HG03354 (cell line): ENCODE measurements around the gene SCTR.

ENCODE experiments used
- ATAC-seq: cut with Tn5 transposase; IDR thresholded peaks from one replicate; pipeline ENCODE4 v1.9.1; 2021; ENCODE audit warnings: mild to moderate bottlenecking; ENCODE audit not compliant: unreplicated experiment, poor library complexity, severe bottlenecking

The SCTR gene

DNA sequence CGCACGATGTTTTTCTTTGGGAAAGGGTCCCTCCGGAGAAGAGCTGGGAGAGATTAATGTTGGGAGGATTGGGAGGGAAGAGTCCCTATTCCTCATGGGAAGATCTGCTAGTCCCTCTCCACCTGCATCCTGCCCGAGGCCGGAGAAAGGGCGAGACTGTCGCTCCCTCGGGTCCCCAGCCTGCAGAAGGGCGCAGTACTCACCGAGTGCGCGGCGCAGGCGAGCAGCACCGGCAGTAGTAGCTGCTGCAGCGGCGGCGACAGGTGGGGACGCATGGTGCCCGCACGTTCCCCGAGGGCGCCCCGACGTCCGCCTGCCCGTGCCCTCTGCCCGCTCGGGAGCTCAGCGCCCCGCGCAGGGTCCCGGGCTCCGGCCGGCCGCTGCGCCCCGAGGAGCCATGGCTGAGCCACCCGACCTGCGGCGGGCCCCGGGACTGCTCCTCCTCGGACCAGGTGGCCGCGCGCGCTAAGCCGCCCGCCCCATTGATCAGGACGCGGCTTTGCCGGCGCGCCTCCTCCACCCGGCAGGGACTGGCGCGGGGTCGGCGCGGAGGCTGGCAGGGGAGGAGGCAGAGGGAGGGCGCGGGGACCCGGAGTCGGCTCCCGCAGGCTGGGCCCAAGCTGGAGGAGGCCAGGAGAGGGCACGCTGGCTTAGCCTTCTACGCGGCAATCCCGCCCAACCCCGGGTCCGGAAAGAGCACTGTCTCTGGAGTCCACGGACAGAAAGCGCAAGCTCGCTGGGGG, at the start of gene SCTR:
Gene SCTR, minus strand, starts transcription at position 532 of the 743 bp plus-strand sequence. Its CDS starts 257 bp downstream, at position 275.
- no peak for ATAC-seq

DNA sequence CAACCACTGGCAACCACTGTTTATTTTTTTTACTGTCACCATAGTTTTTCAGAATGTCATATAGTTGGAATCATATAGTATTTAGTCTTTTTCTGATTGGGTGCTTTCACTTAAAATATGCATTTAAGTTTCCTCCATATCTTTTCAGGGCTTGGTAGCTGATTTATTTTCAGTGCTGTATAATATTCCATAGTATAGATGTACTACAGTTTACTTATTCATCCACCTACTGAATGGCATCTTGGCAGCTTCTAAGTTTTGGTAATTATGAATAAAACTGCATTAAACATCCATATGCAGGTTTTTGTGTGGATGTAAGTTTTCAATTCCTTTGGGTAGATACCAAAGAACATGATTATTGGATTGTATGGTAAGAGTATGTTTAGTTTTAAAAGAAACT, 43.0 kb upstream of the SCTR start:
- ATAC-seq = no peak

DNA sequence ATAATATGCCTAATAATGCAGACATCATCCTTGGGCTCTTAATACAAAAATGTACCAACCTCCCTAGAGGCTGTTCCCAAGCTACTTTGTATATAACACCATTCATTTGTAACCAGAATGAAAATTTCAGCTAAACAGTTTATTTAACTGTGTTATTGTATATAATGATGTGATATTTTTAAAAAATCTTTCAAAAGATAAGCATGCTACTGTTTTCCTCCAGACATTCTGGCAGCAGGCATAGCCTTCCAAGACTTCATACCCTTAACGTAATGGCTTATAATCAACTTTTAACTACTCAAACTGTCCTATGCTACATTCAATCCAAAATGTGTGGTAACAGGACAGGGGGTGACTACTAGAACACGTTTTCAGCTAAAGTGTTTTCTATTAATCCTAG, 41.2 kb upstream of the SCTR start:
- ATAC-seq = no peak

- no peak for ATAC-seq
Observed at GRCh38 chr2:119553687-119554344, 29.5 kb upstream of the SCTR start.

- ATAC-seq = no peak
Observed at GRCh38 chr2:119552902-119553301, 28.6 kb upstream of the SCTR start.

- no peak for ATAC-seq
Observed at GRCh38 chr2:119550856-119551255, 26.6 kb upstream of the SCTR start.

GRCh38 chr2:119550346-119550745, 26.1 kb upstream of the SCTR start:
- no peak for ATAC-seq

DNA sequence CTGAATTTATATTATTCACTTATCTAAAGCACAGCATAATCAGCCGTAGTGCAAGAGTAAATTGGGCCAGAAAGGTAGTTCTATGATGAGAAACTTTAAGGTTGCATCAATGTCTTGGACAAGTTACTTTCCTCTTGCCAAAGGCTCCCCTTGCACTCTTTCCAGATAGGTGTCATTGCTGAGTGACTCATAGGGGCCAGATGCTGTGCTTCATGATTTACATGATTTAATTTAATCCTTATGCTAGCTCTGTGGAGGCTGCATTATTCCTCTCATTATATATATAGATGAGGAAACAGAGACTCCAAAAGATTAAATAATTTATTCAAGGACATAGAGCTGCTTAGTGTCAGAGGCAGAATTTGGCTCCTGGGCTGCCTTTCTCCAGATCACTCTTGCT, 25.0 kb upstream of the SCTR start:
- no peak for ATAC-seq

- no peak for ATAC-seq
Observed at GRCh38 chr2:119548516-119549120, 24.3 kb upstream of the SCTR start.

DNA sequence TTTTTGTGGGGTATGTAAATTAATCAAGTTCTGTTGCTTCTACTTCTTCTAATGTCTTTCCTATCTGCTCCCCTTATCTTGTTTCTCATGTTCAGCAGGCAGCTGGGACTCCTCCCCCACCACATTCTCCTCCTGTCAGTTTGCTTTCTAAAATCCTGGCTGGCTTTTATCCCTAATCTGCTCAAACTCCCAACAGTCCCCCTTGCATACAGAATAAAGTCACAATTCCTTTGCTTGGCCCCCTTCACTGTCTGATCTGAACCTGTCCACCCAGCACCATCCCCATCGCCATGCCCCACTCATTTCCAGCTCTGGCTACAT, 22.1 kb upstream of the SCTR start:
- no peak for ATAC-seq

DNA sequence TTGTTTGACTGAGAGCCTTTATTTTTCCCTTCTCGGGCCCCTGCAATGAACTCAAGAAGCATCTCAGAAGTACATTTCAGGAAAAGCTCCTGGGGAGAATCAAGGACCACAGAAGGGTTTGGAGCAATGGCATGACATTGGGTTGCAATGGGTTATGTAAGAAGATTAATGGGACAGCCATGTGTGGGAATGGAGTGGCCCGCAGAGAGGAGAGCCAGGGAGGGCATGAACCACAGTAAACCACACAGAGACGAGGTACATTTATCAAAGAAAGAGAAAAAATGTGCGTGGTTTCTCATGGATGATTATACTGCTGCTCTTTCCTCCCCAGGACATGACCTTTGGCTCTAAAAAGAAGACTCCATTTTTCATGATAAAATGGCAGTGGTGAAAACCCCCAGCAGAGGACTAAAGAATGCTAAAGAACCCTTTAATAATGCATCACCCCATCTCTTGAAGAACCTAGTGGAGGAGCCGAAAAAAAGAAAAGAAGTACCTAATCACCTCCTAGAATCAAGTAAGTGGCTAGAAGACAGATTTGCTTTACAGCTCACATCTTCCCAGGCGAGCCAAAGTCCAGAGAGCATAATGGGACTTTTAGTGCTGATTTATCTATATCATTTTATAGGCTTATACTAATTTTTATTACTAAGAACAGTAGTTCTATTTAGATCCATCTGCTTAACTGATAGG, 21.6 kb upstream of the SCTR start:
- ATAC-seq = no peak

GRCh38 chr2:119544939-119545475, 20.7 kb upstream of the SCTR start:
- ATAC-seq = no peak

GRCh38 chr2:119544075-119544938, 20.0 kb upstream of the SCTR start, which contains the start of gene CFAP221:
Gene CFAP221 (plus strand): TSS chr2:119544449. CDS start chr2:119546132, 1,683 bp downstream.
- peak; percentile 89 for ATAC-seq

DNA sequence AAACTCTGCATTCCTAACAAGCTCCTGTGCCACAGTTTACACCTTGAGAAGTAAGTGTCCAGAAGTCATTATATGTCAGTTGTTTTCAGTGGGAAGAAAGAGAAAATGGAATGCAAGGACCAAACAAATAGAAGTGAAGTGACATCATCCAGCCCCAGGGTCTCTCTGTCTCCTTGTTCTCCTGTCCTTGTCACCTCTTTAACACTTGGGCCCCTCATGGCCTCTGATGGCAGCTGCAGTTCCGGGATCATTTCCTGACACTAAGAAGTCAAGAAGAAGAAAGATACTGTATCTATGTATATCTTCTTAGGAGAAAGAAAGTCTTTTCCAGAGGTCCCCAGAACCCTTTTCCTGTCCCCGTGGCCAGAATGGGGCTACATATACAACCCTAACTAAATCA, 17.2 kb upstream of the SCTR start:
- no peak for ATAC-seq

DNA sequence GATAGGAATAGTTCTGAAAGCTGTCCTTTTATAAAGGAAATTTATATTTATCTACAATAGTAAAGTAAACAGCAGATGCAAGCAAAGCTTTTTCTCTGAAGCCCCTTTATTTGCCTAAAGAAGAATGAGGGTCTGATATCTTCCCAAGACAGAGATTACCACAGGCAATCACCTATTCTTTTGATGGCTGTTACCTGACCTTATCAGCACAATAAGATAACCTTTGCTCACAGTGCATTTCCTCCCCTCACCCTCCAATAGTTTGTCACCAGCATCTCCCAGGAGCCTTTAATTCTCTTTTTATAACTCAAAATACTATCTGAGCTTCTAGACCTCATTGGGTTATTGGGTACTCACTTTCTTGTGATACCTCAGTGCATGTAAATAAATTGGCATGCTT, 13.5 kb upstream of the SCTR start:
- ATAC-seq = no peak

- ATAC-seq = no peak
Observed at GRCh38 chr2:119536707-119537106, 12.4 kb upstream of the SCTR start.

DNA sequence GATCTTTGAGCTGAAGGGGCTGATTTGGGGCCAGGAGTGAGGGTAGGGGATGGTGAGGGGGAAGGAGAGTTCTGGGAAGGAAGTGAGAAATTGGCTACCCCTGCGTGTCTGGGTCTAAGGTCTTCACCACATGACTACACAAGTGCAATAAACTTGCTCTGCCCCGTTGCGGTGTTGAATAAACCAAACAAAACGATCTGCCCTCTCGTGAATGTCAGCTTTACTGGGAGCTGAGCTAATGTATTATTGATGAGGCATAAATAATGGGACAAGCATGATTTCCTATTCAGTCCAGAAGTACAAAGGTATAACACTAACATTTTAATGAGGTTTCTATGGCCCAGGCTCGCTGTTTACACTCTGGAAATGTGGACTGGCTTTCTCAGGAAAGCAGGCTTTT, 11.9 kb upstream of the SCTR start:
- ATAC-seq = no peak

- ATAC-seq = no peak
Observed at GRCh38 chr2:119533560-119533959, 9.3 kb upstream of the SCTR start.

DNA sequence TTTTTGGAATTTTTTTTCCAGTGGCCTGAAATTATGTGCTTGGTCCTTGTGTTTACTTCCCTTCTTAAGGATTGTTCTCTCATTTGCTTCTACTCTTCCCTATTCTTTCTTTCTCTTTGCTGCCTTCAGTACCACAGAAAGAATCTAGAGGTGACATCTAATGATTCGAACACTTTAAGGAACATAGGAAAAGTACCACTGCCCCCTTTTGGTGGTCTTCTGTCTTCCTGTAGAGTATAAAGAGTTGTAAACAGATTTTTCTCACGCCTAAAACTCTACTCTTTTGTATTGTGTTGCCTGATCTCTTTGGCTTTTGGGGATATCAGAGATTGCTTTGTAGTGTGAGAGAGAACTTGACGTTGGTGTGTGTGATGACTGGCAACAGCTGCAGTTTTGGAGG, 7.0 kb upstream of the SCTR start:
- ATAC-seq = no peak
